Kidney (tissue), 14 donors: Measurements from ENCODE around the gene PDE8A. TPM values are rescaled to one million over a fixed set of nuclear protein-coding genes. Genes with fewer than 3 reads are reported as not detected.

Experiments
- DNase-seq, 5 donors: peaks; one replicate each; pipeline ENCODE4 v3.0.0-alpha.2; 2013 to 2020
- FAIRE-seq: peaks from 2 replicates; lab custom pipeline; 2012; peaks lifted over from hg19 to GRCh38; lab: Jason Lieb, UNC
- H3K27ac ChIP-seq, 2 donors: one replicate each; pipeline ENCODE4 v1.7.0; 2013; ENCODE audit warnings: low read depth in 2 of 2, low read length in 2 of 2, inconsistent platforms in 1 of 2
- H3K27me3 ChIP-seq: one replicate; pipeline ENCODE4 v1.7.1; 2013; ENCODE audit warnings: low read length, inconsistent platforms; ENCODE audit not compliant: control insufficient read depth, insufficient read depth
- H3K36me3 ChIP-seq, 3 donors: one replicate each; pipeline versions ENCODE4 v1.7.0 to v1.7.1; 2013; ENCODE audit warnings: low read length in 3 of 3, control low read depth in 1 of 3, inconsistent platforms in 1 of 3; ENCODE audit not compliant: insufficient read depth in 3 of 3, control insufficient read depth in 2 of 3
- H3K4me1 ChIP-seq, 3 donors: one replicate each; pipeline versions ENCODE4 v1.7.0 to v1.7.1; 2013; ENCODE audit warnings: low read length in 3 of 3, inconsistent platforms in 1 of 3, low read depth in 1 of 3; ENCODE audit not compliant: control insufficient read depth in 2 of 3, insufficient read depth in 2 of 3
- H3K4me3 ChIP-seq, 3 donors: one replicate each; pipeline versions ENCODE4 v1.7.0 to v1.8.1; 2013; ENCODE audit warnings: low read length in 3 of 3, control low read depth in 1 of 3, inconsistent platforms in 1 of 3
- H3K9ac ChIP-seq, 3 donors: one replicate each; pipeline versions ENCODE4 v1.7.0 to v1.7.1; 2013; ENCODE audit warnings: low read length in 3 of 3, control low read depth in 1 of 3, inconsistent platforms in 1 of 3
- H3K9me3 ChIP-seq, 3 donors: one replicate each; pipeline versions ENCODE4 v1.7.0 to v1.7.1; 2013; ENCODE audit warnings: low read length in 3 of 3, control low read depth in 1 of 3, inconsistent platforms in 1 of 3; ENCODE audit not compliant: control insufficient read depth in 2 of 3, insufficient read depth in 1 of 3
- CTCF ChIP-seq: IDR thresholded peaks from 3 replicates; pipeline ENCODE4 v1.5.1; 2012; ENCODE audit warnings: mild to moderate bottlenecking, moderate library complexity, borderline replicate concordance; ENCODE audit not compliant: insufficient read depth; ENCODE audit errors: extremely low read depth
- intact Hi-C: fragments of 100-400 bp; cut with DNase I; formaldehyde crosslinking; loops from one replicate; pipeline ENCODE4 v1.11.1; 2022
- polyA plus RNA-seq: library from polyadenylated mRNA; stranded (reverse); fragments of 350-450 nt; fragmentation: Illumina TruSeq; extraction: RNeasy Lipid Tissue Mini Kit (QIAGEN cat#74804); gene quantifications from one replicate; pipeline ENCODE4 v1.2.3, GENCODE V29; 2014; ENCODE audit warnings: low read depth, low replicate concordance; ENCODE audit not compliant: insufficient read depth
- total RNA-seq: library from RNA; stranded (reverse); fragmentation: NEBNext Ultra II Directional; extraction: Animal tissue kit (Norgen Biotek cat#: 25700); gene quantifications from one replicate; pipeline ENCODE4 v1.2.1, GENCODE V29; 2021
- donor health status: control.
- donor health status: control.
- donor health status: control.
- donor health status: control.
- donor health status: control.
- donor health status: DM: yes; HTN: yes; CAD: no.
- donor health status: Normal renal cell carcinoma (clear cell type).

The PDE8A gene
- total and polyA plus RNA-seq, 2 donors from 2014 or later, result 20.3 to 37.5 TPM

- Histone ChIP-seq H3K27me3 (no peaks in the 10 kb centered on the region), H3K9ac (no peak overlapping the region), H3K4me1 (no peaks in the 10 kb centered on the region), H3K27ac (no peak overlapping the region), H3K4me3 (no peak overlapping the region), H3K36me3 (peaks cover 0 to 19% (median 9%) of the 10 kb centered on the region in 3 donors), H3K9me3 (no peaks in the 10 kb centered on the region)
- no peak for TF ChIP-seq CTCF
- intact Hi-C loops, result no loop called here
- no peak for FAIRE-seq
- DNase-seq, result no peak
Measured at GRCh38 chr15:85099195-85099803, 117.6 kb downstream of the PDE8A start.

- no peak for TF ChIP-seq CTCF
- H3K9me3 ChIP-seq, result no peaks in the 10 kb centered on the region
- peaks cover 0 to 19% (median 9%) of the 10 kb centered on the region in 3 donors for H3K36me3 ChIP-seq
- no peak overlapping the region for H3K27ac ChIP-seq
- no peak overlapping the region for H3K9ac ChIP-seq
- intact Hi-C loops, result no loop called here
- FAIRE-seq (no peak), DNase-seq (no peak)
- no peaks in the 10 kb centered on the region for H3K27me3 ChIP-seq
- H3K4me1 ChIP-seq, result no peaks in the 10 kb centered on the region
- no peak overlapping the region for H3K4me3 ChIP-seq
Measured at GRCh38 chr15:85100186-85100937, 118.7 kb downstream of the PDE8A start.

- Histone ChIP-seq H3K27ac (no peak overlapping the region), H3K4me1 (no peaks in the 10 kb centered on the region), H3K9ac (no peak overlapping the region), H3K27me3 (no peaks in the 10 kb centered on the region), H3K36me3 (peaks cover 0 to 24% (median 19%) of the 10 kb centered on the region in 3 donors), H3K4me3 (no peak overlapping the region), H3K9me3 (no peaks in the 10 kb centered on the region)
- intact Hi-C loops, result no loop called here
- DNase-seq, result no peak
- FAIRE-seq, result no peak
- TF ChIP-seq CTCF, result no peak
Measured at GRCh38 chr15:85104584-85104983, 122.9 kb downstream of the PDE8A start.
